Measurements from ENCODE around the gene CHD9NB. TPM values are rescaled to one million over a fixed set of nuclear protein-coding genes. Genes with fewer than 3 reads are reported as not detected.
A peak's percentile ranks its signal among the peaks of the same experiment; 100 is the strongest.

Gene CHD9NB
- total RNA-seq, 1 experiment from 2014 or later, result 6.4 TPM

GRCh38 chr16:53099318-53100130, 46.8 kb upstream of the CHD9NB start:
- H3K27me3 Mint-ChIP-seq (ENCODE audit: unreplicated experiment), result no peaks in the 10 kb centered on the region
- H3K36me3 Mint-ChIP-seq (ENCODE audit: insufficient read depth, unreplicated experiment), result peaks cover 13% of the 10 kb centered on the region
- CTCF ChIA-PET, result interaction anchor here (0.7 to 2.6 kb wide), 11 partner anchors 11 to 109 kb away, joined by 3 to 15 read pairs (median 4); partner anchors contain the start of genes CHD9 and CHD9NB
- peaks cover 43% of the 10 kb centered on the region for H3K4me1 Mint-ChIP-seq (ENCODE audit: low read depth, unreplicated experiment)
- intact Hi-C loops (cut with micrococcal nuclease; ENCODE audit: unreplicated experiment), result loop anchor here (2.0 kb wide), 1 partner anchor 45 kb away; the partner anchor contains the start of gene CHD9
- no peak for TF ChIP-seq CTCF (IDR thresholded peaks at IDR 0.05; ENCODE audit: unreplicated experiment)
- H3K9me3 Mint-ChIP-seq (ENCODE audit: low read depth, unreplicated experiment), result no peaks in the 10 kb centered on the region
- H3K27ac Mint-ChIP-seq (ENCODE audit: unreplicated experiment), result peak overlapping the region; percentile 93
- BruUV-seq (replicated peaks), result TSS peak; percentile 99
- peak overlapping the region; percentile 72 for H3K4me3 Mint-ChIP-seq (ENCODE audit: low read depth, unreplicated experiment)
- peak; percentile 97 for DNase-seq

DNA sequence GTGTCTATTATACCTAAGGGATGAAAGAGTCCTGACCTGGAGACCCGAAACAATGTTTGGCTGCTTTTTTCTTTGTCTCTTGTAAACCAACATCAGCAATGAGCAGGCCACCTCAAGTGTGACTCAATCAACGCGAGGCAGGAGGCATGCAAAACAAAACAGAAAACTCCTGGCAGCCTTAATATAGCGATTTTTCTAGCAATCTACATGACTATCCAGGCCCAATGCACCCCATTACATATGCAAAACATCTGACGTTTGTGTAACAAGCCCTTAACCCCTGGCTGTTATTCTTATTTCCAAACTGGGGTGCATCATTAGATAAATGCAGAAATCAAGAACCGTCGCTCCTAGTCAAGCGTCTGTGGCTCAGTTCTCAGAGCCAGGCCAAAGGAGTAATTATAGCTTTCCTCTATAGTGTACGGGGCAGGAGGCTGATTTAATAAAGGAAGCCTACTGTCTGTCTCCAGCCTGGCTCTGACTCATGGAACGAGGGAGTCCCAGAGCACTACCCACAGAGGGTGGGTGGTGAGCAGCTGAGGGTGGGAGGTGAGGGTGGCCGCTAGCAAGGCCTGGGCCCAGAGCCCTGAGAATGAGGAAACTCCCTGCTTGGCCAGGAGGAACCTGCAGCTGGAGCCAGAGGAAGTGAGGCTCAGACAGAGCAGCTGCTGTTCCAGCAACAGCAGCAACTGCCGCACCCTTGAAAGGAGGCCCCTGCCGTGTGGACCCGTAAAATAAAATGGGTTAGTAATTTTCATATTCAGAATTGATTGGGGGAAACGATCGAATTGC, 46.0 kb upstream of the CHD9NB start:
- CTCF ChIA-PET, result interaction anchor here (0.7 to 2.6 kb wide), 8 partner anchors 10 to 109 kb away, joined by 3 to 15 read pairs (median 4); partner anchors contain the start of genes CHD9 and CHD9NB
- intact Hi-C loops (cut with micrococcal nuclease; ENCODE audit: unreplicated experiment), result loop anchor here (2.0 kb wide), 1 partner anchor 44 kb away; the partner anchor contains the start of gene CHD9

GRCh38 chr16:53097190-53097589, 44.5 kb upstream of the CHD9NB start:
- no TSS peak for BruUV-seq (replicated peaks)
- no peak for TF ChIP-seq CTCF (IDR thresholded peaks at IDR 0.05; ENCODE audit: unreplicated experiment)
- Mint-ChIP-seq H3K36me3 (ENCODE audit: insufficient read depth, unreplicated experiment) (peaks cover 13% of the 10 kb centered on the region), H3K4me3 (ENCODE audit: low read depth, unreplicated experiment) (no peak overlapping the region), H3K9me3 (ENCODE audit: low read depth, unreplicated experiment) (no peaks in the 10 kb centered on the region), H3K27me3 (ENCODE audit: unreplicated experiment) (no peaks in the 10 kb centered on the region), H3K27ac (ENCODE audit: unreplicated experiment) (no peak overlapping the region), H3K4me1 (ENCODE audit: low read depth, unreplicated experiment) (peaks cover 52% of the 10 kb centered on the region)
- CTCF ChIA-PET, result no interaction called here
- intact Hi-C loops (cut with micrococcal nuclease; ENCODE audit: unreplicated experiment), result no loop called here
- no peak for DNase-seq

More for the DNA sequence above, 46.0 kb upstream of the CHD9NB start:
- DNase-seq, result peak; percentile 76
- Mint-ChIP-seq H3K9me3 (ENCODE audit: low read depth, unreplicated experiment) (no peaks in the 10 kb centered on the region), H3K4me3 (ENCODE audit: low read depth, unreplicated experiment) (peak overlapping the region; percentile 72), H3K36me3 (ENCODE audit: insufficient read depth, unreplicated experiment) (peaks cover 13% of the 10 kb centered on the region), H3K27me3 (ENCODE audit: unreplicated experiment) (no peaks in the 10 kb centered on the region), H3K4me1 (ENCODE audit: low read depth, unreplicated experiment) (peaks cover 51% of the 10 kb centered on the region), H3K27ac (ENCODE audit: unreplicated experiment) (peak overlapping the region; percentile 93)
- no TSS peak for BruUV-seq (replicated peaks)
- no peak for TF ChIP-seq CTCF (IDR thresholded peaks at IDR 0.05; ENCODE audit: unreplicated experiment)

DNA sequence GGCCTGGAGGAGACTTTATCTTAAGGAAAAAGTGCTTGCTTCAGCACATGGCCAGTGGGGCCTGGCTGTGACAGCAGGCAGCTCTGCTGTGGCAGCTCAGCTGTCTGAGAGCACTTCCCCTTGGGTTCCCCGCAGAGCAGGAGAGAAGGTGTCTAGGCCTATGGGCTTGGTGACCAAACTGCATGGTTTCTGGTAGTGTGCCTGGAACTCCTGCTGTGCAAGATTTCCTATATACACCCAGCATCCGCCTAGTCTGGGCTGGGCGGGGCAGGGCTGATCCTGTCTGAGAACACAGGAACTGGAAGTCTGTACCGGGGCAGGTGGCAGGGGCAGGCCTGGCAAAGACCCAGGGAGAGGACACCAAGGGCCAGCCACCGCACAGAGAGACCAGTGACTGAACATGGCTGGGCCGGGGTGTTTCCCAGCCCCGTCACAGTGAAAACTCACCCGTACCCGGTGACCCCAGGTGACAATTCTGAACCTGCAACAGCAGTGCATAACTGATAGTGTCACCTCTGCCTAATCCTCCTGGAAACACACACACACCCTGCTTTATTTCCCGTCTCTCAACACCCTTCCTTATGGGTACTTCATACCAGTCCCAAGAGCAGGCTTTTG, 41.4 kb upstream of the CHD9NB start:
- intact Hi-C loops (cut with micrococcal nuclease; ENCODE audit: unreplicated experiment), result no loop called here
- CTCF ChIA-PET, result no interaction called here
- BruUV-seq (replicated peaks), result no TSS peak
- Mint-ChIP-seq H3K9me3 (ENCODE audit: low read depth, unreplicated experiment) (no peaks in the 10 kb centered on the region), H3K27ac (ENCODE audit: unreplicated experiment) (peak overlapping the region; percentile 24), H3K4me3 (ENCODE audit: low read depth, unreplicated experiment) (peak overlapping the region; percentile 21), H3K4me1 (ENCODE audit: low read depth, unreplicated experiment) (peaks cover 42% of the 10 kb centered on the region), H3K27me3 (ENCODE audit: unreplicated experiment) (no peaks in the 10 kb centered on the region), H3K36me3 (ENCODE audit: insufficient read depth, unreplicated experiment) (peaks cover 4% of the 10 kb centered on the region)
- no peak for TF ChIP-seq CTCF (IDR thresholded peaks at IDR 0.05; ENCODE audit: unreplicated experiment)
- peak; percentile 72 for DNase-seq

All from Calu3 (cell line).